WI38 (cell line): ENCODE measurements around the gene MSH2.

Experiments
- H3K4me3 ChIP-seq: 2 replicates; pipeline ENCODE4 v1.5.1; 2011; ENCODE audit warnings: low read depth, mild to moderate bottlenecking, control low read depth, low read length
- CTCF ChIP-seq: IDR thresholded peaks from 2 replicates; pipeline ENCODE4 v1.5.1; 2012; ENCODE audit warnings: low read depth, mild to moderate bottlenecking, control low read depth, low read length

MSH2 gene

DNA sequence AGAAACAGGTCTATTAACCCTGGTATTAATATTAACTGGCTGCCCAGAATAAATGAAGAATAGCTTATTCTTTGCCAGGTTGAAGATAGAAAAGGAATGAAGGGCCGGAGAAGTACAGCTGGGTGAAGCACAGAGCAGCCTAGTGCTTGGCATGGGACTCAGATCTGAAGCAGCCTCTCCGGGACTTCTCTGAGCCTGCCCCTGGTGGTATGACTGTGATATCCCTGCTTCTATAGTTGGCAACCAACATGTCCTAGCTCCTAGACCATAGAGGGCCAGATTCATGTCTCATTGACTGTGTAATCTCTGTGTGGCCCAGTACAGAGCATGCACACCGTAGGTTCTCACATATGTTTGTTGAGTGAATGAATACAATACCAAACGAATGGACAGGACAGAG lies 107.8 kb downstream of the MSH2 start:
- H3K4me3 ChIP-seq = no peak overlapping the region
- 0 out of 2 replicates have a peak, but pooled peaks have one; percentile 5 for TF ChIP-seq CTCF

DNA sequence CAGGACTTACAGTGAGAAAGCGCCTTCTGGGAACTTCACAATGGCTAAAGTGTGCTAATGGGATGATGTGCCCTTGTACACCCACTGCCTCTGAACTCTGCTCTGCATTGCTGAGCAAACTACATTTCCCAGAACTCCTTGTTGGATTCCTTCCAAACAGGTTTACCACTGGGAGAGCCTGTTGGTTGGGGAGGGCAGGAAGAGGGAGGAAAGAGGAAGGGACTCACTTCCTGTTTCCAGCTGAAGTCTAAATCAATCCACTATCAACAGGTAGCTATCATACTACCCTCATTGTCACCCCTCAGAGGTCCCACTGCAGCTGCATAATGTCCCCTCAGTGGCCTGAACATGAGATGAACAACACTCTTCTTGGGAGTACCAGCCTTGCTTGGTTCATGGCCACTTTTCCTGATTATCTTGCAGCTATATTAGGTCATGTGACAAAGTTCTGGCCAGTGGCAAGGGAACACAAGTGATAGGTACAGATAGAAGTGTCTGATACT lies 109.7 kb downstream of the MSH2 start:
- no peak for TF ChIP-seq CTCF
- H3K4me3 ChIP-seq = no peak overlapping the region

- no peak overlapping the region for H3K4me3 ChIP-seq
- no peak for TF ChIP-seq CTCF
Measured at GRCh38 chr2:47513981-47514520, 111.1 kb downstream of the MSH2 start.

GRCh38 chr2:47516360-47517104 lies 113.6 kb downstream of the MSH2 start:
- no peak overlapping the region for H3K4me3 ChIP-seq
- no peak for TF ChIP-seq CTCF

DNA sequence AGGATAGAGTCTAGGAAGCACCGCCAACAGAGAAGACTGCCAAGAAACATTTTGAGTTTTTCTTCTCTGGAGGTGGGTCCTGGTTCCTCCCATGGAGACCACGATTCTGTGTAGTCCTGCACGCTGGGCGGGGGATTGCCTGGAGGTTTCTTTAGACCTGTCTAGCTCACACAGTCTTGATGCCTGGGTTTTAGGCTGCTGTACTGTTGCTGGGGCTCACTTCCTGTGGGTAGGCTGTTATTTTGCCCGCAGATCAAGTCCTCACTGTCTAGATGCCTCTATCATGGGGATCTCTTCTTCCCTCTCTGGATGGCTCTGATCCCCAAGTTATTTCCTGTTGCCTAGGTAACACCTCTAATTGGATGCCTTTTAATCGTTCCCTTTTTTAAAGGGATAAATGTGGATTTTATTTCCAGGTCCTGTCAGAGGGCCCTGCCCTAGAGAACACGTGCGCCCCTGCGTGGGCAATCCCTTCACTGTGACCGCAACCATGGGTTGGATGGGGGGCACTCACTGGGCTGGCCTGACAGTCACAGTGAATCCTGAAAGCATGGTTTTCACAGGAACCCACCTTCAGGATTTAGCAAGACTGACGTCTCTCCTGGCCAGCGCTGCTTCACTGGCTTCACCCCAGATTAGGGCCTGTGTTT lies 115.7 kb downstream of the MSH2 start:
- TF ChIP-seq CTCF = no peak
- H3K4me3 ChIP-seq = no peak overlapping the region

GRCh38 chr2:47519147-47519537 lies 116.2 kb downstream of the MSH2 start:
- no peak overlapping the region for H3K4me3 ChIP-seq
- TF ChIP-seq CTCF = no peak
